ENCODE results near the gene ENPP5.
"Not testable (repeated sequence)": the region's sequence is repeated elsewhere in the genome, so short reads cannot be mapped to it uniquely, and the experiment has no call there.

ENPP5 gene

GRCh38 chr6:46174904-46175303 lies 4.1 kb upstream of the ENPP5 start:
- DNase-seq (ENCODE audit: low read depth in 2 of 2) = no peak

- DNase-seq (ENCODE audit: low read depth in 2 of 2) = no peak
These were observed 1.4 kb upstream of the ENPP5 start for GRCh38 chr6:46172176-46172575.

GRCh38 chr6:46160102-46160501 lies 10.7 kb downstream of the ENPP5 start:
- DNase-seq (ENCODE audit: low read depth in 2 of 2) = no peak

GRCh38 chr6:46159229-46159628 lies 11.6 kb downstream of the ENPP5 start:
- DNase-seq (ENCODE audit: low read depth in 2 of 2) = no peak

GRCh38 chr6:46156701-46157100 lies 14.1 kb downstream of the ENPP5 start:
- no peak for DNase-seq (ENCODE audit: low read depth in 2 of 2)

GRCh38 chr6:46149066-46149465 lies 21.7 kb downstream of the ENPP5 start:
- DNase-seq (ENCODE audit: low read depth in 2 of 2) = not testable (repeated sequence)

GRCh38 chr6:46144270-46144669 lies 26.5 kb downstream of the ENPP5 start:
- no peak for DNase-seq (ENCODE audit: low read depth in 2 of 2)

GRCh38 chr6:46138281-46138680 lies 32.5 kb downstream of the ENPP5 start:
- no peak for DNase-seq (ENCODE audit: low read depth in 2 of 2)

GRCh38 chr6:46137387-46137786 lies 33.4 kb downstream of the ENPP5 start:
- no peak for DNase-seq (ENCODE audit: low read depth in 2 of 2)

- DNase-seq (ENCODE audit: low read depth in 2 of 2) = no peak
These were observed 33.9 kb downstream of the ENPP5 start for GRCh38 chr6:46136831-46137230.

GRCh38 chr6:46135176-46135575 lies 35.6 kb downstream of the ENPP5 start:
- DNase-seq (ENCODE audit: low read depth in 2 of 2) = no peak

- no peak for DNase-seq (ENCODE audit: low read depth in 2 of 2)
These were observed 36.6 kb downstream of the ENPP5 start for GRCh38 chr6:46134216-46134615.

- not testable (repeated sequence) for DNase-seq (ENCODE audit: low read depth in 2 of 2)
These were observed 39.5 kb downstream of the ENPP5 start for GRCh38 chr6:46131291-46131690.

- DNase-seq (ENCODE audit: low read depth in 2 of 2) = no peak
These were observed 40.1 kb downstream of the ENPP5 start for GRCh38 chr6:46130666-46131065.

- peak; percentile 23 to 24 for DNase-seq (ENCODE audit: low read depth in 2 of 2)
These were observed 40.9 kb downstream of the ENPP5 start, which contains the start of gene ENPP4 for GRCh38 chr6:46129629-46130511. Gene ENPP4, plus strand, starts transcription at chr6:46129989. Its CDS starts 9,595 bp downstream, at chr6:46139584.

GRCh38 chr6:46129291-46129628 lies 41.5 kb downstream of the ENPP5 start:
- DNase-seq (ENCODE audit: low read depth in 2 of 2) = no peak

- no peak for DNase-seq (ENCODE audit: low read depth in 2 of 2)
These were observed 42.3 kb downstream of the ENPP5 start for GRCh38 chr6:46128476-46128875.

GRCh38 chr6:46119679-46120078 lies 51.1 kb downstream of the ENPP5 start:
- not testable (repeated sequence) for DNase-seq (ENCODE audit: low read depth in 2 of 2)

- DNase-seq (ENCODE audit: low read depth in 2 of 2) = no peak
These were observed 51.9 kb downstream of the ENPP5 start for GRCh38 chr6:46118836-46119235.

- DNase-seq (ENCODE audit: low read depth in 2 of 2) = no peak
These were observed 52.6 kb downstream of the ENPP5 start for GRCh38 chr6:46118157-46118556.

GRCh38 chr6:46116289-46116688 lies 54.5 kb downstream of the ENPP5 start:
- no peak for DNase-seq (ENCODE audit: low read depth in 2 of 2)

- DNase-seq (ENCODE audit: low read depth in 2 of 2) = no peak
These were observed 55.1 kb downstream of the ENPP5 start for GRCh38 chr6:46115634-46116033.

GRCh38 chr6:46113370-46113769 lies 57.4 kb downstream of the ENPP5 start:
- DNase-seq (ENCODE audit: low read depth in 2 of 2) = no peak
